Small intestine (tissue), 7 donors: ENCODE measurements around the gene B4GALT4. TPM values are rescaled to one million over a fixed set of nuclear protein-coding genes. Genes with fewer than 3 reads are reported as not detected.
"Not testable (repeated sequence)": the region's sequence is repeated elsewhere in the genome, so short reads cannot be mapped to it uniquely, and the experiment has no call there.

ENCODE experiments used
- DNase-seq, 2 donors: peaks; one replicate each; pipeline versions ENCODE4 v3.0.0 to v3.0.0-alpha.2; 2013
- FAIRE-seq: peaks from 2 replicates; lab custom pipeline; 2012; peaks lifted over from hg19 to GRCh38; lab: Jason Lieb, UNC
- H3K27ac ChIP-seq, 3 donors: one replicate each; pipeline ENCODE4 v1.5.1; 2013; ENCODE audit warnings: low read length in 2 of 3, mild to moderate bottlenecking in 2 of 3, control low read depth in 1 of 3, inconsistent platforms in 1 of 3, low read depth in 1 of 3, moderate library complexity in 1 of 3
- H3K27me3 ChIP-seq, 3 donors: one replicate each; pipeline ENCODE4 v1.6.1; 2013; ENCODE audit warnings: low read length in 3 of 3, inconsistent platforms in 1 of 3; ENCODE audit not compliant: control insufficient read depth in 3 of 3, insufficient read depth in 3 of 3
- H3K36me3 ChIP-seq, 3 donors: one replicate each; pipeline ENCODE4 v1.6.1; 2013; ENCODE audit warnings: low read length in 3 of 3, inconsistent platforms in 1 of 3, low read depth in 1 of 3, mild to moderate bottlenecking in 1 of 3, moderate library complexity in 1 of 3; ENCODE audit not compliant: control insufficient read depth in 3 of 3, insufficient read depth in 2 of 3
- H3K4me1 ChIP-seq, 3 donors: one replicate each; pipeline ENCODE4 v1.6.1; 2013; ENCODE audit warnings: low read length in 2 of 3, inconsistent platforms in 1 of 3, low read depth in 1 of 3, mild to moderate bottlenecking in 1 of 3, moderate library complexity in 1 of 3; ENCODE audit not compliant: control insufficient read depth in 3 of 3, insufficient read depth in 2 of 3
- H3K4me3 ChIP-seq, 3 donors: one replicate each; pipeline ENCODE4 v1.5.1; 2013; ENCODE audit warnings: low read length in 3 of 3, control low read depth in 1 of 3, inconsistent platforms in 1 of 3, low read depth in 1 of 3, mild to moderate bottlenecking in 1 of 3, moderate library complexity in 1 of 3
- H3K9me3 ChIP-seq, 2 donors: one replicate each; pipeline ENCODE4 v1.6.1; 2013; ENCODE audit warnings: low read depth in 1 of 2, low read length in 1 of 2; ENCODE audit not compliant: control insufficient read depth in 2 of 2, insufficient read depth in 1 of 2
- WGBS, 3 donors: extraction: QIAGEN DNeasy Blood & Tissue Kit; methylation state at CpG; one replicate each; pipeline ENCODE4 v1.1.7; 2013; 5-methylcytosine and 5-hydroxymethylcytosine counted together
- polyA plus RNA-seq, 4 donors: library from polyadenylated mRNA; stranded (reverse) in 3 of 4; unstranded in 1 of 4; fragments of 200-250 nt in 3 of 4; fragments of 120-200 nt in 1 of 4; gene quantifications; one replicate each; pipeline versions ENCODE4 v1.2.1 to v1.2.3, GENCODE V29; 2013
- donor health status: healthy with polysubstance abuse.
- donor health status: control.
- donor health status: control.
- donor health status: Bipolar disorder and iron deficiency.
- donor health status: healthy.

The B4GALT4 gene
- polyA plus RNA-seq, 4 donors: 26.2 to 72.2 (median 52.3) TPM

GRCh38 chr3:119164745-119165144 is 75.9 kb downstream of the B4GALT4 start:
- not testable (repeated sequence) for H3K4me1 ChIP-seq, FAIRE-seq, H3K4me3 ChIP-seq, H3K36me3 ChIP-seq, H3K27ac ChIP-seq, DNase-seq, H3K27me3 ChIP-seq
- WGBS, 3 donors: 84 to 90% (median 87%) methylated on average over 9 of the region's 9 CpGs
- H3K9me3 ChIP-seq: peaks cover 0 to 11% of the 10 kb centered on the region in 2 donors

Other genes starting within 250 kb of the B4GALT4 start
- gene IGSF11, start 206.0 kb downstream of the B4GALT4 start, polyA plus RNA-seq: under 1 TPM in 2 of 4 donors, not detected in 2; 0.43 to 0.51 TPM
- gene TEX55, start 94.7 kb downstream of the B4GALT4 start, polyA plus RNA-seq: not detected
- under 1 TPM in 1 of 4 donors, not detected in 3; 0.40 TPM for gene UPK1B, start 67.3 kb downstream of the B4GALT4 start, polyA plus RNA-seq
- 1 to 10 TPM in 3 of 4 donors, under 1 TPM in 1; 0.89 to 6.4 (median 4.0) TPM for gene ARHGAP31, start 53.5 kb upstream of the B4GALT4 start, polyA plus RNA-seq
- gene TMEM39A, start 222.7 kb upstream of the B4GALT4 start, polyA plus RNA-seq: 10 to 100 TPM in 1 of 4 donors, 1 to 10 TPM in 3; 4.2 to 39.5 (median 6.8) TPM
- gene POGLUT1, start 228.1 kb upstream of the B4GALT4 start, polyA plus RNA-seq: 10 to 100 TPM in 1 of 4 donors, 1 to 10 TPM in 3; 4.6 to 17.3 (median 9.2) TPM